ENCODE results near the gene MTARC1. TPM values are rescaled to one million over a fixed set of nuclear protein-coding genes. Genes with fewer than 3 reads are reported as not detected.

Gene MTARC1
- total and polyA plus RNA-seq, 7 donors = 5.3 to 31.4 (median 11.2) TPM

DNA sequence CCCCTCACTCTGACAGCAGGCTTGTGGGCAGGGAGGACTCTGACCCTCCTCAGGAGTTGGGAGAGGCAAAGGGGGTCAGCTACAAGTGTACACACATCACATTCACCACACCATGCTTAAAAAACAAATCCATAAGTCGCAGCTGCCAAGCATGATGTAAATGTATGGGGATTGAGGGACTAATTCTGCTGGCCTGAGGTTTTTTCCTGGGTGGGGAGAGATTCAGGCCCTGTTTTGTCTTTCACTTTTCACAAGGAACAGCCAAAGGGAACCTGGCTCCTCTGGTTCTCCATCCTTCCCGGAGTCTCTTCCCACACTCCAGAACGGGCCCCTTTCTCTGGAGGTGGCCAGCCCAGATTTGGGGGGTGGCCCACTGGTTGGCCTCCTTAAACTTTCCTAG is 39.9 kb upstream of the MTARC1 start:
- H3K4me1 ChIP-seq = peaks cover 0 to 40% (median 34%) of the 10 kb centered on the region in 4 donors
- H3K4me3 ChIP-seq = no peak overlapping the region
- TF ChIP-seq POLR2AphosphoS5 (IDR thresholded peaks at IDR 0.05) (no peak), EP300 (IDR thresholded peaks at IDR 0.05) (no peak), POLR2A (IDR thresholded peaks at IDR 0.05) (no peak)
- TF ChIP-seq, protein P1, sequence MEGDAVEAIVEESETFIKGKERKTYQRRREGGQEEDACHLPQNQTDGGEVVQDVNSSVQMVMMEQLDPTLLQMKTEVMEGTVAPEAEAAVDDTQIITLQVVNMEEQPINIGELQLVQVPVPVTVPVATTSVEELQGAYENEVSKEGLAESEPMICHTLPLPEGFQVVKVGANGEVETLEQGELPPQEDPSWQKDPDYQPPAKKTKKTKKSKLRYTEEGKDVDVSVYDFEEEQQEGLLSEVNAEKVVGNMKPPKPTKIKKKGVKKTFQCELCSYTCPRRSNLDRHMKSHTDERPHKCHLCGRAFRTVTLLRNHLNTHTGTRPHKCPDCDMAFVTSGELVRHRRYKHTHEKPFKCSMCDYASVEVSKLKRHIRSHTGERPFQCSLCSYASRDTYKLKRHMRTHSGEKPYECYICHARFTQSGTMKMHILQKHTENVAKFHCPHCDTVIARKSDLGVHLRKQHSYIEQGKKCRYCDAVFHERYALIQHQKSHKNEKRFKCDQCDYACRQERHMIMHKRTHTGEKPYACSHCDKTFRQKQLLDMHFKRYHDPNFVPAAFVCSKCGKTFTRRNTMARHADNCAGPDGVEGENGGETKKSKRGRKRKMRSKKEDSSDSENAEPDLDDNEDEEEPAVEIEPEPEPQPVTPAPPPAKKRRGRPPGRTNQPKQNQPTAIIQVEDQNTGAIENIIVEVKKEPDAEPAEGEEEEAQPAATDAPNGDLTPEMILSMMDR (IDR thresholded peaks at IDR 0.05) = no peak
- H3K27ac ChIP-seq = peak overlapping the region in 3 of 4 donors; percentile 84 to 92 (median 89)
- H3K27me3 ChIP-seq = no peaks in the 10 kb centered on the region
- no peak for DNase-seq
- no peaks in the 10 kb centered on the region for H3K36me3 ChIP-seq
- 96 to 98% methylated on average over 3 of the region's 3 CpGs for WGBS, 2 donors
- intact Hi-C loops (cut with DNase I) = loop anchor here (10.0 kb wide), 1 partner anchor 222 kb away; the partner anchor contains the start of gene MARK1
- no peaks in the 10 kb centered on the region for H3K9me3 ChIP-seq

DNA sequence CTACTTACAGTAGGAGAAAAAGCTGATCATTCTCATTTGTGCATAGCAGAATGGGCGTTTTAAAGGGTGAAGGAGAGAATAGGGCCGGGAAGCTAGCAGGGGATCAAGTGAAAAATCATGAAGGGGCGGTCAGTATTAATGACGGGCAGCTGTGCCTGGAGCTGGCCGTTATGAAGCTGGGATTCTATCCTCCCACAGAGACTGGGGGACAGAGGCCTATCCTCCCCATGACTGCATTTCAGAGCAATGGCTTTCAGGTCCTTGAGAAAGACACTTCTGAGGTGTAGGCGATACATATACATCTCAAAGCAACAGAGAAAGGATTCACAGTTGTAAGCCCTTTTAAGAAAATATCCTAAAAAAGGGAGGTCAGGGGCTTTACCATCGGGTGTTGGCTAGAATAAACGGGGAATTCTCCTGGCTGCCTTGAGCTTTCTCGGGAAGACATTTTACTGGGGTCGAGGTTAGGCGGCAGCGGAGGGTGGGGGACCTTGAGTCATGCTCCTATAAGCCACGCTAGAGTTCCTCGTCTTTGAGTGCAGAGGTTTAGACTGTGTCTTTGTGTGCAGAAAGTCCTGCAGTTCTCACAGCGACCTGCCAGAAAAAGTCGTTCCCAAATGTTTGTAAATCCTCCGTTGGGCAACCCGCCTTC is 39.1 kb upstream of the MTARC1 start:
- Histone ChIP-seq H3K36me3 (no peaks in the 10 kb centered on the region), H3K4me3 (peak overlapping the region; percentile 58 to 97 (median 82)), H3K9me3 (no peaks in the 10 kb centered on the region), H3K27ac (peak overlapping the region; percentile 78 to 92 (median 86)), H3K4me1 (peaks cover 0 to 40% (median 34%) of the 10 kb centered on the region in 4 donors), H3K27me3 (no peaks in the 10 kb centered on the region)
- intact Hi-C loops (cut with DNase I) = loop anchor here (10.0 kb wide), 1 partner anchor 223 kb away; the partner anchor contains the start of gene MARK1
- DNase-seq = no peak
- WGBS, 2 donors = 26 to 32% methylated on average over 18 of the region's 18 CpGs
- TF ChIP-seq POLR2A (IDR thresholded peaks at IDR 0.05) (no peak), POLR2AphosphoS5 (IDR thresholded peaks at IDR 0.05) (no peak), EP300 (IDR thresholded peaks at IDR 0.05) (no peak)
- TF ChIP-seq, protein P1 (IDR thresholded peaks at IDR 0.05) = no peak

DNA sequence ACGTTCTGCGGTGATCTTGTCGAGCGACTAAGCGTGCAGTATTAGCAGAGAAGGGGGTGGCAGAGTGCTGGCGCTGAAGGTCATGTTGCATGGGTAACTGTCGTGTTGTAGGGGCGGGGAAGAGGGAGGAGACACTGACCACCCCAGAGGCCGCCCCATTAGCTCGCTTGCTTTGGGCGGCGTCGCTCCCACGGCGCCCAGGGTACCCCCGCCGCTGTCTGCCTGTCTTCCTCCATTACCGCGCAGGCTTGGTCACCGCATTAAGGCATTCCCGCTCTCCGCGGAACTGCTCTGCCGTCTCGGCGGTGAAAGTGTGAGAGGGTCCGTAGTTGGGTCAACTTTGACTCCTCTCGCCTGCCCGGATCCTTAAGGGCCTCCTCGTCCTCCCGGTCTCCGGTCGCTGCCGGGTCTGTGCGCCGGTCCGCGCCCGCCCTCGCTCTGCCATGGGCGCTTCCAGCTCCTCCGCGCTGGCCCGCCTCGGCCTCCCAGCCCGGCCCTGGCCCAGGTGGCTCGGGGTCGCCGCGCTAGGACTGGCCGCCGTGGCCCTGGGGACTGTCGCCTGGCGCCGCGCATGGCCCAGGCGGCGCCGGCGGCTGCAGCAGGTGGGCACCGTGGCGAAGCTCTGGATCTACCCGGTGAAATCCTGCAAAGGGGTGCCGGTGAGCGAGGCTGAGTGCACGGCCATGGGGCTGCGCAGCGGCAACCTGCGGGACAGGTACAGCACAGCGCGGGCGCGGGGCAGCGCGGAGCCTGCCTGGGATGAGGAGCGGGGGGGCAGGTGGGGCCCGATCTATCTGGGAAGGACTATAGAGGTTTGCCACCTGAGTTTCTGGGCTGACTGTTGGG is 38.4 kb upstream of the MTARC1 start, which contains the start of gene MTARC2:
TSS of gene MTARC2 (plus strand) at position 234 of the 846 bp plus-strand sequence. CDS start at position 444, 210 bp downstream.
- peaks cover 0 to 40% (median 34%) of the 10 kb centered on the region in 4 donors for H3K4me1 ChIP-seq
- DNase-seq = peak; percentile 92
- peak within 1 kb of the TSS; percentile 78 to 92 (median 86) for H3K27ac ChIP-seq
- no peaks in the 10 kb centered on the region for H3K9me3 ChIP-seq
- H3K27me3 ChIP-seq = no peaks in the 10 kb centered on the region
- H3K4me3 ChIP-seq = peak within 1 kb of the TSS; percentile 58 to 97 (median 82)
- 1 to 2% methylated on average over 77 of the region's 77 CpGs for WGBS, 2 donors
- TF ChIP-seq, protein P1 (IDR thresholded peaks at IDR 0.05) = no peak
- TF ChIP-seq POLR2A (IDR thresholded peaks at IDR 0.05) (peak; percentile 70 to 82), POLR2AphosphoS5 (IDR thresholded peaks at IDR 0.05) (peak; percentile 87 to 93 (median 92))
- intact Hi-C loops (cut with DNase I) = loop anchor here (10.0 kb wide), 1 partner anchor 224 kb away; the partner anchor contains the start of gene MARK1
- H3K36me3 ChIP-seq = no peaks in the 10 kb centered on the region

DNA sequence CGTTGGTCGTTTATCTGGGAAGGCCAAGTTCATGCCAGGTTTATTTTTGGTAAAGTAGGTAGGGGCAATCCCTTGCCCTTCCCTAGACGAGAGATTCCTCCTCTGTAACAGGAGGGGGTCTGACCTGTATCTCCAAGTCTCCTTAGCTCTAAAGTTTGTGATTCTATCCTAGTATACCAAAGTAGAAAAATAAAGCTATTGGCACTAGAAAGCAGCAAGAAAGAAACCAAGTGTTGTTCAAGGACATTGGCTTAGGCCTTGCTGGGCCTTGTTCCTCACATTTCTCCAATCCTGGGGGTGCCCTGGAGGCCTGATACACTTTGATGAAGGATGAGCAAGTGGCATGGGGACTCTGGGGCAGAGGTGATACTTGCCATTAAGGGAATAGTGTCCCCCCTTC is 37.8 kb upstream of the MTARC1 start:
- Histone ChIP-seq H3K27me3 (no peaks in the 10 kb centered on the region), H3K4me3 (peak overlapping the region; percentile 58 to 97 (median 82)), H3K4me1 (peaks cover 0 to 40% (median 35%) of the 10 kb centered on the region in 4 donors), H3K27ac (peak overlapping the region; percentile 78 to 92 (median 86)), H3K9me3 (no peaks in the 10 kb centered on the region), H3K36me3 (no peaks in the 10 kb centered on the region)
- 9 to 17% methylated on average over 3 of the region's 3 CpGs for WGBS, 2 donors
- intact Hi-C loops (cut with DNase I) = loop anchor here (10.0 kb wide), 1 partner anchor 224 kb away; the partner anchor contains the start of gene MARK1
- no peak for DNase-seq
- no peak for TF ChIP-seq POLR2A (IDR thresholded peaks at IDR 0.05)
- no peak for TF ChIP-seq POLR2AphosphoS5 (IDR thresholded peaks at IDR 0.05)
- TF ChIP-seq, protein P1 (IDR thresholded peaks at IDR 0.05) = no peak
- no peak for TF ChIP-seq EP300 (IDR thresholded peaks at IDR 0.05)
